Neuronal stem cell (in vitro differentiated cells): Measurements from ENCODE around the gene DDX24. TPM values are rescaled to one million over a fixed set of nuclear protein-coding genes. Genes with fewer than 3 reads are reported as not detected.

ENCODE experiments used
- DNase-seq: peaks from one replicate; pipeline ENCODE4 v3.0.0-alpha.2; 2013; ENCODE audit warnings: low spot score
- H2AFZ ChIP-seq: one replicate; pipeline ENCODE4 v1.6.1; 2013; ENCODE audit warnings: mild to moderate bottlenecking, low read length, inconsistent platforms
- H2AK5ac ChIP-seq: 2 replicates; pipeline ENCODE4 v1.6.1; 2013; ENCODE audit warnings: low read depth, mild to moderate bottlenecking, inconsistent platforms, low read length, moderate library complexity, mixed read lengths
- H2BK120ac ChIP-seq: 2 replicates; pipeline ENCODE4 v1.6.1; 2013; ENCODE audit warnings: low read depth, mild to moderate bottlenecking, inconsistent platforms, low read length, moderate library complexity, mixed read lengths
- H2BK12ac ChIP-seq: one replicate; pipeline ENCODE4 v1.6.1; 2013; ENCODE audit warnings: low read length, inconsistent platforms
- H2BK15ac ChIP-seq: 2 replicates; pipeline ENCODE4 v1.6.1; 2013; ENCODE audit warnings: mild to moderate bottlenecking, low read length, inconsistent platforms, mixed read lengths
- H2BK5ac ChIP-seq: one replicate; pipeline ENCODE4 v1.6.1; 2013; ENCODE audit warnings: inconsistent platforms, mild to moderate bottlenecking, low read length, moderate library complexity
- H3K14ac ChIP-seq: one replicate; pipeline ENCODE4 v1.6.1; 2013; ENCODE audit warnings: low read length, inconsistent platforms
- H3K18ac ChIP-seq: 2 replicates; pipeline ENCODE4 v1.6.1; 2013; ENCODE audit warnings: low read length, inconsistent platforms
- H3K23ac ChIP-seq: 2 replicates; pipeline ENCODE4 v1.6.1; 2013; ENCODE audit warnings: low read depth, mild to moderate bottlenecking, mixed read lengths, low read length, inconsistent platforms; ENCODE audit not compliant: poor library complexity
- H3K27ac ChIP-seq: replicated peaks from 3 replicates; pipeline ENCODE4 v1.5.1; 2013; ENCODE audit warnings: low read length, inconsistent platforms
- H3K27me3 ChIP-seq, 3 experiments: 2 replicates each; pipeline ENCODE4 v1.6.1; 2013; ENCODE audit warnings: low read length in 3 of 3, mild to moderate bottlenecking in 2 of 3, inconsistent platforms in 1 of 3, low read depth in 1 of 3, mixed read lengths in 1 of 3, moderate library complexity in 1 of 3; ENCODE audit not compliant: control insufficient read depth in 3 of 3, insufficient read depth in 3 of 3
- H3K36me3 ChIP-seq, 2 donors: replicated peaks in 1 of 2; 2 replicates each; pipeline ENCODE4 v1.6.1; 2013; ENCODE audit warnings: low read length in 2 of 2; ENCODE audit not compliant: control insufficient read depth in 2 of 2, insufficient read depth in 2 of 2
- H3K4ac ChIP-seq: 2 replicates; pipeline ENCODE4 v1.6.1; 2013; ENCODE audit warnings: inconsistent platforms, mild to moderate bottlenecking, low read length, moderate library complexity
- H3K4me1 ChIP-seq, 2 donors: 1 replicate in 1 of 2; 2 replicates in 1 of 2; pipeline ENCODE4 v1.6.1; 2013; ENCODE audit warnings: low read length in 2 of 2, low read depth in 1 of 2; ENCODE audit not compliant: control insufficient read depth in 2 of 2, insufficient read depth in 1 of 2
- H3K4me2 ChIP-seq: one replicate; pipeline ENCODE4 v1.6.1; 2013; ENCODE audit warnings: mild to moderate bottlenecking, low read length, inconsistent platforms; ENCODE audit not compliant: insufficient read depth, poor library complexity, severe bottlenecking
- H3K4me3 ChIP-seq, 2 donors: 2 replicates each; pipeline ENCODE4 v1.5.1; 2013; ENCODE audit warnings: low read length in 2 of 2, mild to moderate bottlenecking in 2 of 2, inconsistent platforms in 1 of 2, moderate library complexity in 1 of 2
- H3K79me1 ChIP-seq: one replicate; pipeline ENCODE4 v1.6.1; 2013; ENCODE audit warnings: low read depth, mild to moderate bottlenecking, inconsistent platforms, low read length, moderate library complexity
- H3K9ac ChIP-seq: one replicate; pipeline ENCODE4 v1.6.1; 2013; ENCODE audit warnings: mild to moderate bottlenecking, low read depth, low read length, inconsistent platforms; ENCODE audit not compliant: poor library complexity
- H3K9me3 ChIP-seq, 2 donors: replicated peaks in 1 of 2; 2 replicates each; pipeline versions ENCODE3 to v1.6.1; 2013; ENCODE audit warnings: low read length in 2 of 2, mild to moderate bottlenecking in 2 of 2, inconsistent platforms in 1 of 2, low read depth in 1 of 2, mixed read lengths in 1 of 2, moderate library complexity in 1 of 2; ENCODE audit not compliant: control insufficient read depth in 2 of 2, insufficient read depth in 1 of 2
- H4K8ac ChIP-seq: one replicate; pipeline ENCODE4 v1.6.1; 2013; ENCODE audit warnings: low read depth, mild to moderate bottlenecking, inconsistent platforms, low read length, moderate library complexity
- H4K91ac ChIP-seq: one replicate; pipeline ENCODE4 v1.6.1; 2013; ENCODE audit warnings: low read length, low read depth, mild to moderate bottlenecking, inconsistent platforms; ENCODE audit not compliant: poor library complexity
- WGBS, 2 donors: extraction: QIAGEN DNeasy Blood & Tissue Kit; methylation state at CpG; one replicate each; pipeline ENCODE4 v1.1.7; 2013; ENCODE audit warnings: missing lambda C conversion rate in 2 of 2, mixed read lengths in 1 of 2; ENCODE audit not compliant: insufficient read length in 2 of 2, insufficient replicate concordance in 1 of 2; ENCODE audit errors: extremely low coverage in 2 of 2; 5-methylcytosine and 5-hydroxymethylcytosine counted together
- polyA plus RNA-seq, 2 experiments: library from polyadenylated mRNA; stranded (reverse); fragments of 200-250 nt; gene quantifications; one replicate each; pipeline ENCODE4 v1.2.3, GENCODE V29; 2013

Gene DDX24, protein sequence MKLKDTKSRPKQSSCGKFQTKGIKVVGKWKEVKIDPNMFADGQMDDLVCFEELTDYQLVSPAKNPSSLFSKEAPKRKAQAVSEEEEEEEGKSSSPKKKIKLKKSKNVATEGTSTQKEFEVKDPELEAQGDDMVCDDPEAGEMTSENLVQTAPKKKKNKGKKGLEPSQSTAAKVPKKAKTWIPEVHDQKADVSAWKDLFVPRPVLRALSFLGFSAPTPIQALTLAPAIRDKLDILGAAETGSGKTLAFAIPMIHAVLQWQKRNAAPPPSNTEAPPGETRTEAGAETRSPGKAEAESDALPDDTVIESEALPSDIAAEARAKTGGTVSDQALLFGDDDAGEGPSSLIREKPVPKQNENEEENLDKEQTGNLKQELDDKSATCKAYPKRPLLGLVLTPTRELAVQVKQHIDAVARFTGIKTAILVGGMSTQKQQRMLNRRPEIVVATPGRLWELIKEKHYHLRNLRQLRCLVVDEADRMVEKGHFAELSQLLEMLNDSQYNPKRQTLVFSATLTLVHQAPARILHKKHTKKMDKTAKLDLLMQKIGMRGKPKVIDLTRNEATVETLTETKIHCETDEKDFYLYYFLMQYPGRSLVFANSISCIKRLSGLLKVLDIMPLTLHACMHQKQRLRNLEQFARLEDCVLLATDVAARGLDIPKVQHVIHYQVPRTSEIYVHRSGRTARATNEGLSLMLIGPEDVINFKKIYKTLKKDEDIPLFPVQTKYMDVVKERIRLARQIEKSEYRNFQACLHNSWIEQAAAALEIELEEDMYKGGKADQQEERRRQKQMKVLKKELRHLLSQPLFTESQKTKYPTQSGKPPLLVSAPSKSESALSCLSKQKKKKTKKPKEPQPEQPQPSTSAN
- 106 TPM for polyA plus RNA-seq (2013, experiment 1 of 2)
- 112 TPM for polyA plus RNA-seq (2013, experiment 2 of 2)

GRCh38 chr14:94080621-94081385, at the start of gene DDX24, which contains the start of gene IFI27L1:
DDX24 (minus strand) TSS chr14:94081202; CDS start chr14:94079742, 1,460 bp downstream.
IFI27L1 (plus strand) TSS chr14:94081310; CDS start chr14:94096938, 15,628 bp downstream.
- no peak within 1 kb of the TSS for H2BK120ac ChIP-seq
- peaks cover 4 to 8% of the 10 kb centered on the region in 2 donors for H3K4me1 ChIP-seq
- no CpG with 5 or more reads among the region's 77 CpGs for WGBS, 2 donors
- H3K9me3 ChIP-seq, result peaks cover 0 to 44% of the 10 kb centered on the region in 2 donors
- peak within 1 kb of the TSS; percentile 98 for H3K14ac ChIP-seq
- no peak within 1 kb of the TSS for H4K8ac ChIP-seq
- H3K4me3 ChIP-seq, result peak within 1 kb of the TSS; percentile 92 to 98
- H4K91ac ChIP-seq, result no peak within 1 kb of the TSS
- H3K18ac ChIP-seq, result peak within 1 kb of the TSS; percentile 89
- peak within 1 kb of the TSS; percentile 58 for H3K4me2 ChIP-seq
- H3K27me3 ChIP-seq, result no peaks in the 10 kb centered on the region
- H2AFZ ChIP-seq, result peak within 1 kb of the TSS; percentile 93
- no peak within 1 kb of the TSS for H2BK5ac ChIP-seq
- no peak within 1 kb of the TSS for H3K4ac ChIP-seq
- DNase-seq, result peak; percentile 89
- peaks cover 11 to 39% of the 10 kb centered on the region in 2 donors for H3K36me3 ChIP-seq
- no peak within 1 kb of the TSS for H2BK15ac ChIP-seq
- peak within 1 kb of the TSS; percentile 90 for H3K23ac ChIP-seq
- H2BK12ac ChIP-seq, result no peak within 1 kb of the TSS
- H3K79me1 ChIP-seq, result peaks cover 8% of the 10 kb centered on the region
- peak within 1 kb of the TSS; percentile 51 for H2AK5ac ChIP-seq
- peak within 1 kb of the TSS; percentile 40 for H3K27ac ChIP-seq
- H3K9ac ChIP-seq, result peak within 1 kb of the TSS; percentile 94

- Histone ChIP-seq H3K4me3 (peak overlapping the region; percentile 47 to 69), H3K36me3 (peaks cover 0 to 1% of the 10 kb centered on the region in 2 donors), H3K4me1 (peaks cover 0 to 7% of the 10 kb centered on the region in 2 donors), H3K27me3 (no peaks in the 10 kb centered on the region), H2BK5ac (no peak overlapping the region), H3K14ac (no peak overlapping the region), H2BK12ac (no peak overlapping the region), H3K9me3 (no peaks in the 10 kb centered on the region), H2AFZ (peak overlapping the region; percentile 95), H4K8ac (no peak overlapping the region), H3K23ac (no peak overlapping the region), H3K27ac (peak overlapping the region; percentile 49), H3K79me1 (no peaks in the 10 kb centered on the region), H2BK120ac (no peak overlapping the region), H3K4me2 (peak overlapping the region; percentile 68), H2AK5ac (no peak overlapping the region), H3K4ac (no peak overlapping the region), H3K9ac (no peak overlapping the region), H4K91ac (no peak overlapping the region), H3K18ac (no peak overlapping the region), H2BK15ac (no peak overlapping the region)
- DNase-seq, result peak; percentile 42
- WGBS, 2 donors, result no CpG with 5 or more reads among the region's 12 CpGs
Measured at GRCh38 chr14:94129758-94130414, 48.9 kb upstream of the DDX24 start.

DNA sequence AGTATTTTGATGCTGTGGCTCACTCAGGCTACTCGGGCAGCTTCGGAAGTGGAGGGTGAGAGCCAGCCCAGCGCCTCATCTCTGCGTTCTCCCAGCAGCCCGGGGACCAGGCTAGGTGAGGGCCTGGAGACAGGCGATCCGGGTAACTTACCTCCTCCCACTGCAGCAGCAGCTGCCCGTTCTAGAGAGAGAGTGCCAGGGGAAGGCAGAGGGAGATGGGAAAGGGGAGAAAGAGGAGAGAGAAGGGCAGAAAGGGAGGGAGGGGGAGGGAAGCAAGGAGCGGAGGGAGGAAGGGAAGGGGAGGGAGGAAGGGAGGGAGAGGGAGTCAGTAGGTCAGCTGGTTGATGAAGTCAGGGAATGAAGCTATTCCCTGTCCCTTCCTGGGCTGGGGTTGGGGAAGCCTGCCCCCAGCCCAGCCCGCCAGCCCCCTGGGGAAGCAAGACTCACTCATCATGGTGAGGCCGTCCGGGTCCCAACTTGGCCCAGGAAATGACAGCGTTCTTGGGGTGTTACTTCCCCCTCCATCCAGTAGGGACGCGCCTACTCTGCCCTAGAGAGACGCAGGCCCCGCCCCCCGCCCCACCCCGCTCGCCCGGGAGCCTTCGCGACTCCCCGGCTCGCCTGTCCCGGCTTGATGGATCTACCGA, 48.2 kb upstream of the DDX24 start, which contains the start of gene IFI27L2:
TSS of gene IFI27L2 (minus strand) at position 494 of the 647 bp plus-strand sequence. CDS start at position 454, 40 bp downstream.
- no peak within 1 kb of the TSS for H2BK120ac ChIP-seq
- H2BK5ac ChIP-seq, result peak within 1 kb of the TSS; percentile 54
- peak within 1 kb of the TSS; percentile 79 for H3K18ac ChIP-seq
- peak within 1 kb of the TSS; percentile 61 for H3K27ac ChIP-seq
- no peaks in the 10 kb centered on the region for H3K79me1 ChIP-seq
- no peak within 1 kb of the TSS for H3K14ac ChIP-seq
- H2BK12ac ChIP-seq, result no peak within 1 kb of the TSS
- peak within 1 kb of the TSS; percentile 75 for H3K9ac ChIP-seq
- H3K4me1 ChIP-seq, result peaks cover 0 to 7% of the 10 kb centered on the region in 2 donors
- H3K36me3 ChIP-seq, result peaks cover 0 to 1% of the 10 kb centered on the region in 2 donors
- DNase-seq, result peak; percentile 80
- H3K9me3 ChIP-seq, result no peaks in the 10 kb centered on the region
- peak within 1 kb of the TSS; percentile 19 for H2BK15ac ChIP-seq
- no peaks in the 10 kb centered on the region for H3K27me3 ChIP-seq
- peak within 1 kb of the TSS; percentile 47 to 80 for H3K4me3 ChIP-seq
- peak within 1 kb of the TSS; percentile 95 for H2AFZ ChIP-seq
- no peak within 1 kb of the TSS for H4K8ac ChIP-seq
- peak within 1 kb of the TSS; percentile 82 for H2AK5ac ChIP-seq
- H3K4ac ChIP-seq, result no peak within 1 kb of the TSS
- no peak within 1 kb of the TSS for H3K23ac ChIP-seq
- WGBS, 2 donors, result no CpG with 5 or more reads among the region's 27 CpGs
- H4K91ac ChIP-seq, result no peak within 1 kb of the TSS
- H3K4me2 ChIP-seq, result peak within 1 kb of the TSS; percentile 68
